H1 (cell line): ENCODE results near the gene MRGPRE. TPM values are rescaled to one million over a fixed set of nuclear protein-coding genes. Genes with fewer than 3 reads are reported as not detected.
A peak's percentile ranks its signal among the peaks of the same experiment; 100 is the strongest.

Experiments
- CTCF ChIA-PET: fragments of 300-600 bp; sonication (Branson Sonifier 250); formaldehyde crosslinking; loops from one replicate; lab custom pipeline; 2021; ENCODE audit not compliant: partially characterized antibody; lab: Charles Lee
- POLR2A ChIA-PET: fragments of 300-600 bp; sonication (Branson Sonifier 250); formaldehyde crosslinking; loops from one replicate; lab custom pipeline; 2021; ENCODE audit warnings: inconsistent platforms; ENCODE audit not compliant: partially characterized antibody; lab: Charles Lee
- DNase-seq, 2 experiments: peaks; one replicate each; pipeline versions ENCODE4 v3.0.0 to v3.0.0-alpha.2; 2010 to 2022; ENCODE audit warnings: low spot score in 2 of 2, low read depth in 1 of 2, mixed read lengths in 1 of 2
- FAIRE-seq: peaks from 2 replicates; lab custom pipeline; 2011; peaks lifted over from hg19 to GRCh38; lab: Jason Lieb, UNC
- H2AFZ ChIP-seq: 2 replicates; pipeline ENCODE4 v1.8.1; 2012; ENCODE audit warnings: low read length, inconsistent platforms
- H2AK5ac ChIP-seq: 2 replicates; pipeline ENCODE4 v1.6.1; 2013; ENCODE audit warnings: low read depth, low read length
- H2BK120ac ChIP-seq: replicated peaks from 2 replicates; pipeline ENCODE3; 2013; ENCODE audit warnings: low read depth, low read length, inconsistent platforms
- H2BK12ac ChIP-seq: 2 replicates; pipeline ENCODE4 v1.6.1; 2013; ENCODE audit warnings: low read depth, low read length
- H2BK15ac ChIP-seq: 2 replicates; pipeline ENCODE4 v1.6.1; 2013; ENCODE audit warnings: low read length
- H2BK20ac ChIP-seq: 2 replicates; pipeline ENCODE4 v1.6.1; 2013; ENCODE audit warnings: low read length
- H2BK5ac ChIP-seq: 2 replicates; pipeline ENCODE4 v1.6.1; 2013; ENCODE audit warnings: low read depth, low read length
- H3K14ac ChIP-seq: 2 replicates; pipeline ENCODE4 v1.6.1; 2013; ENCODE audit warnings: inconsistent platforms; ENCODE audit not compliant: insufficient read length
- H3K18ac ChIP-seq: 2 replicates; pipeline ENCODE4 v1.6.1; 2013; ENCODE audit warnings: low read length; ENCODE audit errors: extremely low read depth
- H3K23ac ChIP-seq: 2 replicates; pipeline ENCODE4 v1.6.1; 2013; ENCODE audit warnings: inconsistent platforms; ENCODE audit not compliant: insufficient read length
- H3K23me2 ChIP-seq: 2 replicates; pipeline ENCODE4 v1.6.1; 2013; ENCODE audit warnings: low read depth, low read length
- H3K27ac ChIP-seq: 2 replicates; pipeline ENCODE4 v1.6.1; 2011; ENCODE audit warnings: low read depth, low read length, inconsistent platforms
- H3K27me3 ChIP-seq, 4 experiments: replicated peaks in 1 of 4; 1 replicate in 1 of 4; 2 replicates in 3 of 4; pipeline versions ENCODE4 v1.6.1 to v1.8.1; 2011 to 2013; ENCODE audit warnings: low read length in 3 of 4, mild to moderate bottlenecking in 3 of 4, inconsistent platforms in 2 of 4, mixed read lengths in 2 of 4, moderate library complexity in 1 of 4; ENCODE audit not compliant: control insufficient read depth in 3 of 4, insufficient read depth in 3 of 4; ENCODE audit errors: extremely low read depth in 1 of 4
- H3K36me3 ChIP-seq, 4 experiments: 2 replicates each; pipeline versions ENCODE4 v1.6.1 to v1.8.1; 2011 to 2013; ENCODE audit warnings: mild to moderate bottlenecking in 4 of 4, low read length in 3 of 4, moderate library complexity in 2 of 4, control low read depth in 1 of 4, inconsistent platforms in 1 of 4; ENCODE audit not compliant: insufficient read depth in 4 of 4, control insufficient read depth in 2 of 4
- H3K4ac ChIP-seq: replicated peaks from 2 replicates; pipeline ENCODE3; 2013; ENCODE audit warnings: low read length, low read depth, mixed read lengths, inconsistent platforms; ENCODE audit not compliant: insufficient read length
- H3K4me1 ChIP-seq, 4 experiments: replicated peaks in 1 of 4; 1 replicate in 1 of 4; 2 replicates in 3 of 4; pipeline versions ENCODE4 v1.6.1 to v1.8.1; 2011 to 2013; ENCODE audit warnings: low read length in 3 of 4, inconsistent platforms in 2 of 4, mixed read lengths in 1 of 4; ENCODE audit not compliant: insufficient read depth in 4 of 4, control insufficient read depth in 3 of 4
- H3K4me2 ChIP-seq, 2 experiments: 2 replicates each; pipeline versions ENCODE4 v1.6.1 to v1.8.1; 2011 to 2013; ENCODE audit warnings: low read depth in 2 of 2, low read length in 2 of 2, control low read depth in 1 of 2, inconsistent platforms in 1 of 2, mild to moderate bottlenecking in 1 of 2; ENCODE audit not compliant: insufficient read depth in 1 of 2
- H3K4me3 ChIP-seq, 4 experiments: fragments of 200-600, 300-600 bp in 1 of 4; sonication (generic), shearing (Covaris generic), sonication (Bioruptor Twin) in 1 of 4; 2 replicates each; pipeline versions ENCODE4 v1.5.1 to v1.8.1; 2011 to 2016; ENCODE audit warnings: low read length in 4 of 4, low read depth in 3 of 4, control low read depth in 2 of 4, inconsistent platforms in 2 of 4, mild to moderate bottlenecking in 2 of 4, mixed read lengths in 1 of 4, moderate library complexity in 1 of 4; ENCODE audit not compliant: insufficient read depth in 2 of 4; ENCODE audit errors: extremely low read depth in 1 of 4
- H3K56ac ChIP-seq: replicated peaks from 2 replicates; pipeline ENCODE3; 2013; ENCODE audit warnings: low read depth, mild to moderate bottlenecking, mixed read lengths, low read length, inconsistent platforms; ENCODE audit not compliant: insufficient read length
- H3K79me1 ChIP-seq: 2 replicates; pipeline ENCODE4 v1.6.1; 2013; ENCODE audit warnings: low read depth, low read length, control low read depth
- H3K79me2 ChIP-seq, 2 experiments: 2 replicates each; pipeline versions ENCODE4 v1.6.1 to v1.8.1; 2012 to 2013; ENCODE audit warnings: low read length in 2 of 2, mild to moderate bottlenecking in 2 of 2, inconsistent platforms in 1 of 2; ENCODE audit not compliant: insufficient read depth in 2 of 2, control insufficient read depth in 1 of 2
- H3K9ac ChIP-seq, 4 experiments: replicated peaks in 1 of 4; 1 replicate in 1 of 4; 2 replicates in 3 of 4; pipeline versions ENCODE4 v1.6.1 to v1.8.1; 2011 to 2013; ENCODE audit warnings: low read depth in 3 of 4, low read length in 3 of 4, control low read depth in 2 of 4, mild to moderate bottlenecking in 2 of 4, moderate library complexity in 2 of 4, inconsistent platforms in 1 of 4; ENCODE audit errors: extremely low read depth in 1 of 4
- H3K9me3 ChIP-seq, 2 experiments: 2 replicates each; pipeline versions ENCODE4 v1.6.1 to v1.8.1; 2012 to 2013; ENCODE audit warnings: mild to moderate bottlenecking in 2 of 2, moderate library complexity in 2 of 2, control low read depth in 1 of 2, inconsistent platforms in 1 of 2, low read depth in 1 of 2, low read length in 1 of 2, mixed read lengths in 1 of 2; ENCODE audit not compliant: insufficient read depth in 2 of 2
- H4K20me1 ChIP-seq, 2 experiments: replicated peaks in 1 of 2; 2 replicates each; pipeline versions ENCODE3 to v1.8.1; 2011 to 2013; ENCODE audit warnings: inconsistent platforms in 2 of 2, low read length in 2 of 2, mild to moderate bottlenecking in 1 of 2; ENCODE audit not compliant: insufficient read depth in 2 of 2, control insufficient read depth in 1 of 2
- H4K5ac ChIP-seq: 2 replicates; pipeline ENCODE4 v1.6.1; 2013; ENCODE audit warnings: low read length, low read depth, mixed read lengths, inconsistent platforms; ENCODE audit not compliant: insufficient read length
- H4K8ac ChIP-seq: 2 replicates; pipeline ENCODE4 v1.8.0; 2013; ENCODE audit warnings: mild to moderate bottlenecking, moderate library complexity, low read length, inconsistent platforms; ENCODE audit not compliant: insufficient read depth; ENCODE audit errors: extremely low read depth
- H4K91ac ChIP-seq: replicated peaks from 2 replicates; pipeline ENCODE3; 2013; ENCODE audit warnings: low read length, mixed read lengths, inconsistent platforms; ENCODE audit not compliant: insufficient read length
- ATF3 ChIP-seq: IDR thresholded peaks from 2 replicates; pipeline ENCODE4 v1.6.1; 2011; ENCODE audit warnings: low read depth, mild to moderate bottlenecking, low read length; ENCODE audit not compliant: insufficient read depth
- BACH1 ChIP-seq: IDR thresholded peaks from 2 replicates; pipeline ENCODE4 v1.6.1; 2012; ENCODE audit warnings: low read length, improper control_type of control experiment
- EZH2 ChIP-seq: fragments of 200-600 bp; sonication (generic); IDR thresholded peaks from 2 replicates; pipeline ENCODE4 v1.7.1; 2012; ENCODE audit warnings: low read depth, mild to moderate bottlenecking, moderate library complexity, low read length, inconsistent platforms; ENCODE audit not compliant: severe bottlenecking
- POLR2AphosphoS5 ChIP-seq: IDR thresholded peaks from 2 replicates; pipeline ENCODE4 v1.6.1; 2011; ENCODE audit warnings: low read depth, low read length
- SAP30 ChIP-seq: fragments of 300-600 bp; sonication (generic); IDR thresholded peaks from 2 replicates; pipeline ENCODE4 v1.7.1; 2012; ENCODE audit warnings: low read length, moderate library complexity, mild to moderate bottlenecking, inconsistent platforms; ENCODE audit not compliant: insufficient read depth, insufficient replicate concordance
- SUZ12 ChIP-seq: fragments of 200-600 bp; sonication (generic); IDR thresholded peaks from 2 replicates; pipeline ENCODE4 v1.6.1; 2012; ENCODE audit warnings: mild to moderate bottlenecking, inconsistent platforms, low read length, moderate library complexity, mixed read lengths
- WGBS, 2 experiments: shearing (Covaris generic) in 1 of 2; methylation state at CpG; one replicate each; pipeline versions ENCODE4 v1.1.6 to v1.1.7; 2013 to 2015; ENCODE audit warnings: low lambda C conversion rate in 2 of 2, mixed read lengths in 2 of 2, inconsistent platforms in 1 of 2, low coverage in 1 of 2, missing lambda C conversion rate in 1 of 2; ENCODE audit not compliant: insufficient replicate concordance in 2 of 2, insufficient coverage in 1 of 2, insufficient read length in 1 of 2; ENCODE audit errors: extremely low coverage in 1 of 2, missing lambda C conversion rate in 1 of 2; 5-methylcytosine and 5-hydroxymethylcytosine counted together
- long read RNA-seq, 2 experiments: library from RNA in 1 of 2; library from capped mRNA in 1 of 2; stranded (forward); transcript quantifications; one replicate each; pipeline ENCODE4 v2.0.0, GENCODE V29; 2021; ENCODE audit warnings: inconsistent platforms in 1 of 2
- polyA minus RNA-seq, 3 experiments: library from RNA; depleted of rRNA, polyadenylated mRNA; stranded (reverse); fragments of >200 nt; gene quantifications; 1 replicate in 2 of 3; 2 replicates in 1 of 3; pipeline ENCODE4 v1.2.3, GENCODE V29; 2011
- polyA plus RNA-seq, 7 experiments: library from polyadenylated mRNA; depleted of rRNA in 3 of 7; stranded (reverse) in 5 of 7; unstranded in 2 of 7; fragments of >200 nt in 5 of 7; fragments of 200-250 nt in 2 of 7; gene quantifications; 1 replicate in 5 of 7; 2 replicates in 1 of 7; 4 replicates in 1 of 7; pipeline versions ENCODE4 v1.2.1 to v1.2.3, GENCODE V29; 2011 to 2013; ENCODE audit warnings: missing spikeins in 2 of 7, mixed read lengths in 2 of 7
- total RNA-seq: library from RNA; stranded (reverse); fragmentation: NEBNext Ultra II Directional; extraction: Animal tissue kit (Norgen Biotek cat#: 25700); gene quantifications from 2 replicates; pipeline ENCODE4 v1.2.1, GENCODE V29; 2021

The MRGPRE gene, protein sequence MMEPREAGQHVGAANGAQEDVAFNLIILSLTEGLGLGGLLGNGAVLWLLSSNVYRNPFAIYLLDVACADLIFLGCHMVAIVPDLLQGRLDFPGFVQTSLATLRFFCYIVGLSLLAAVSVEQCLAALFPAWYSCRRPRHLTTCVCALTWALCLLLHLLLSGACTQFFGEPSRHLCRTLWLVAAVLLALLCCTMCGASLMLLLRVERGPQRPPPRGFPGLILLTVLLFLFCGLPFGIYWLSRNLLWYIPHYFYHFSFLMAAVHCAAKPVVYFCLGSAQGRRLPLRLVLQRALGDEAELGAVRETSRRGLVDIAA
- total RNA-seq (not detected in 2 replicates), polyA plus RNA-seq (2011; rRNA removed) (not detected in 2 replicates), polyA minus RNA-seq (2011; rRNA and poly(A)+ RNA removed) (not detected in 2 replicates)
- polyA plus RNA-seq (2011; cell fraction: cytosol; rRNA removed), result not detected
- not detected for polyA plus RNA-seq (2011; cell fraction: nucleus; rRNA removed)
- polyA plus RNA-seq (2012, experiment 1 of 2), result not detected in 4 replicates
- polyA plus RNA-seq (2012, experiment 2 of 2), result not detected
- 0.04 TPM for polyA plus RNA-seq (2013, experiment 1 of 2)
- polyA plus RNA-seq (2013, experiment 2 of 2), result not detected
- not detected for polyA minus RNA-seq (2011; cell fraction: cytosol; rRNA and poly(A)+ RNA removed)
- polyA minus RNA-seq (2011; cell fraction: nucleus; rRNA and poly(A)+ RNA removed), result not detected
- long read RNA-seq, experiment 1, result 0 reads
- long read RNA-seq, experiment 2, result 0 reads

DNA sequence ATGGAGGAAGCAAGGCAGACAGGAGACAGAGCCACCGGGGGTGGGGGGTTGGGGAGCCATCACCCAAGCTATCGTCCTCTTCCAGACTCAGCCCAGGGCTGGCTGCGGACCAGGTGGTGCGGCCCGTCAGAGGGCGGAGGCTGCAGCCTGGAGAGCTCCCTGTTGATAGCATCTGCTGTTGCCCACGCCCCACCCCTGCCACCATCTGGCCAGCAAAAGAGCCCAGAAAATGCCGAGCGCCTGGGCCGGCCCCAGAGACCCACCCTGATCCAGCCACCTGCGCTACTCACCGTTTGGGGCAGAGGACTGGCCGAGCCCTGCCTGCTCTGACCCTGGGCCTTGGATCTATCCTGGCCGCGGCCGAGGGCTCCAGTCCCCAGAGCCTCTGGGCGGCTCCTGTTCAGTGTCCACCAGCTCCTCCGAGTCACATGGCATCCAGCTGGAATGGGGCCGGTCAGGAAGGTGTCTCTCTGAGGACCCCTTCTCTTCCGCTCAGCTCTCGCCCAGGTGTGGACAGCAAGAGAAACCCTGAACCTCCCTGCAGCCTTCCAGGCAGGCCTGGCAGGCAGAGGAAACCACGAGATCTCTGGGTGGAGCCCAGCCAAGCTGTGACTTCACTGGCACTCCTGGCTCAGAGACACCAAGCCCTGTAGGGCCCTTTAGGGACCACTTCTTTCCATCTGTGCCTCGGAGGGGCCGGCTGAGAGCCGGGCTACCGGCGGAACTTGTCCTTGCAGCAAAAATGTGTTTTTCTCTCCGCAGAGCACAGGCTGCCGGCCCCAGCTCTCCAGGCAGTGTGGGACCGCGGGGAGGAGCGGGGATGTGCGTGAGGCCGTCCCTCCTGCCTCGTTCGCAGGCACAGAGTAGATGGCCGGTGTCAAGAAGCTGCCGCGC, at the start of gene MRGPRE:
MRGPRE (minus strand) TSS at position 567 of the 894 bp plus-strand sequence. CDS start 3,618 bp downstream, outside the sequence.
- Histone ChIP-seq H3K23ac (no peak within 1 kb of the TSS), H3K79me1 (no peaks in the 10 kb centered on the region), H3K23me2 (no peaks in the 10 kb centered on the region), H4K91ac (peak within 1 kb of the TSS; percentile 44), H3K9me3 (no peaks in the 10 kb centered on the region), H3K79me2 (no peaks in the 10 kb centered on the region), H2BK20ac (0 out of 2 replicates have a peak within 1 kb of the TSS, but pooled peaks have one; percentile 32), H3K4me2 (no peak within 1 kb of the TSS), H2AFZ (0 out of 2 replicates have a peak within 1 kb of the TSS, but pooled peaks have one; percentile 16), H3K27me3 (no peaks in the 10 kb centered on the region; a peak in 1 of 7 replicates), H3K4me3 (no peak within 1 kb of the TSS), H4K5ac (no peak within 1 kb of the TSS), H2BK120ac (no peak within 1 kb of the TSS), H3K18ac (no peak within 1 kb of the TSS; the same call in 1 of the 2 replicates), H4K20me1 (peaks cover 0 to 2% of the 10 kb centered on the region in 2 experiments), H2BK15ac (no peak within 1 kb of the TSS), H3K4ac (peak within 1 kb of the TSS; percentile 53), H3K36me3 (no peaks in the 10 kb centered on the region), H3K27ac (no peak within 1 kb of the TSS), H3K14ac (no peak within 1 kb of the TSS), H3K56ac (no peak within 1 kb of the TSS), H2BK5ac (no peak within 1 kb of the TSS), H3K4me1 (peaks cover 0 to 4% (median 0%) of the 10 kb centered on the region in 4 experiments; a peak in 1 of 7 replicates), H3K9ac (no peak within 1 kb of the TSS), H2BK12ac (peak within 1 kb of the TSS; percentile 60; the same call in 1 of the 2 replicates), H2AK5ac (no peak within 1 kb of the TSS; the same call in 1 of the 2 replicates), H4K8ac (no peak within 1 kb of the TSS; the same call in 1 of the 2 replicates)
- ChIA-PET POLR2A (interaction anchor here (0.5 kb wide), 1 partner anchor 514 kb away, joined by 3 read pairs; no protein-coding TSS in a partner anchor), CTCF (interaction anchor here (0.8 to 1.2 kb wide), 3 partner anchors 11 to 123 kb away, joined by 3 read pairs; no protein-coding TSS in a partner anchor)
- WGBS, 2 experiments, result 91% methylated on average over 36 of the region's 39 CpGs; no CpG with 5 or more reads in 1 of the 2 experiments
- FAIRE-seq (no peak), DNase-seq (no peak)
- TF ChIP-seq POLR2AphosphoS5, result no peak
- TF ChIP-seq SAP30, result no peak
- no peak for TF ChIP-seq SUZ12
- no peak for TF ChIP-seq BACH1
- TF ChIP-seq ATF3, result no peak
- TF ChIP-seq EZH2, result no peak
